HCT116 (cell line): ENCODE data around the gene RFTN2. TPM values are rescaled to one million over a fixed set of nuclear protein-coding genes. Genes with fewer than 3 reads are reported as not detected.

Experiments
- ATAC-seq: fragments of 200-7000 bp; cut with Tn5 transposase; 2 replicates; pipeline ENCODE4 v1.9.1; 2020; ENCODE audit warnings: mild to moderate bottlenecking, moderate library complexity
- BruUV-seq: library from RNA; stranded (reverse); fragments of 400-500 nt; replicated peaks from 2 replicates; lab custom pipeline; 2021; lab: Mats Ljungman, UMichigan
- CTCF ChIA-PET: fragments of 300-600 bp; sonication (Branson Sonifier 250); formaldehyde crosslinking; loops from one replicate; lab custom pipeline; 2021; ENCODE audit warnings: antibody characterized with exemption; lab: Charles Lee
- POLR2A ChIA-PET: fragments of 300-600, 350-600 bp; sonication (Branson Sonifier 250); formaldehyde crosslinking; loops from one replicate; lab custom pipeline; 2021; ENCODE audit warnings: antibody characterized with exemption; lab: Charles Lee
- RAD21 ChIA-PET, 2 experiments: fragments of 300-600 bp; sonication (Branson Sonifier 250); formaldehyde crosslinking; loops; one replicate each; lab custom pipeline; 2023; ENCODE audit warnings: low total read pairs in 2 of 2; ENCODE audit not compliant: uncharacterized antibody in 2 of 2, unreplicated experiment in 2 of 2, low non-redundant PET in 1 of 2; lab: Charles Lee
- DNase-seq: peaks from one replicate; pipeline ENCODE4 v3.0.0-alpha.2; 2010; ENCODE audit warnings: low read depth, low spot score
- H2AFZ ChIP-seq: fragments of 200-600 bp; shearing (Covaris generic), sonication (generic); 2 replicates; pipeline ENCODE4 v1.6.1; 2017; ENCODE audit warnings: low read depth, mixed run types, mixed read lengths, antibody characterized with exemption, low read length; ENCODE audit not compliant: poor library complexity, severe bottlenecking
- H3K27ac ChIP-seq: 2 replicates; pipeline ENCODE4 v1.5.1; 2012; ENCODE audit warnings: low read depth, low read length
- H3K27me3 ChIP-seq: fragments of 200-600 bp; sonication (generic); 2 replicates; pipeline ENCODE4 v1.6.1; 2016; ENCODE audit warnings: mixed run types, low read length, mixed read lengths; ENCODE audit not compliant: insufficient read depth
- H3K36me3 ChIP-seq, 2 experiments: fragments of 200-500 bp in 1 of 2; fragments of 200-600 bp in 1 of 2; sonication (Bioruptor generic) in 1 of 2; sonication (generic) in 1 of 2; 2 replicates each; pipeline versions ENCODE4 v1.5.1 to v1.6.1; 2014 to 2016; ENCODE audit warnings: low read length in 2 of 2, inconsistent platforms in 1 of 2, mixed read lengths in 1 of 2, mixed run types in 1 of 2; ENCODE audit not compliant: insufficient read depth in 2 of 2, control insufficient read depth in 1 of 2
- H3K4me1 ChIP-seq, 2 experiments: fragments of 200-600 bp in 1 of 2; sonication (generic) in 1 of 2; 2 replicates each; pipeline versions ENCODE4 v1.5.1 to v1.6.1; 2012 to 2017; ENCODE audit warnings: low read length in 2 of 2, inconsistent platforms in 1 of 2, mild to moderate bottlenecking in 1 of 2, mixed read lengths in 1 of 2, mixed run types in 1 of 2, moderate library complexity in 1 of 2; ENCODE audit not compliant: insufficient read depth in 2 of 2, control insufficient read depth in 1 of 2
- H3K4me2 ChIP-seq: fragments of 200-600 bp; sonication (generic); 2 replicates; pipeline ENCODE4 v1.6.1; 2017; ENCODE audit warnings: mixed run types, low read length, mixed read lengths
- H3K4me3 ChIP-seq, 2 experiments: fragments of 200-600 bp in 1 of 2; sonication (generic) in 1 of 2; replicated peaks in 1 of 2; 2 replicates each; pipeline ENCODE4 v1.5.1; 2011 to 2016; ENCODE audit warnings: low read length in 2 of 2, control low read depth in 1 of 2, low read depth in 1 of 2, mild to moderate bottlenecking in 1 of 2, mixed read lengths in 1 of 2, mixed run types in 1 of 2
- H3K79me2 ChIP-seq: fragments of 200-600 bp; sonication (generic); 2 replicates; pipeline ENCODE4 v1.6.1; 2017; ENCODE audit warnings: mild to moderate bottlenecking, mixed run types, low read length, moderate library complexity, mixed read lengths; ENCODE audit not compliant: insufficient read depth
- H3K9ac ChIP-seq: fragments of 200-600 bp; sonication (generic); 2 replicates; pipeline ENCODE4 v1.6.1; 2016; ENCODE audit warnings: low read length, mixed read lengths
- H3K9me2 ChIP-seq: fragments of 200-600 bp; sonication (generic), shearing (Covaris generic); 2 replicates; pipeline ENCODE4 v1.6.1; 2017; ENCODE audit warnings: mixed run types, mild to moderate bottlenecking, moderate library complexity; ENCODE audit not compliant: insufficient read depth
- H3K9me3 ChIP-seq, 2 experiments: fragments of 200-500 bp in 1 of 2; fragments of 200-600 bp in 1 of 2; sonication (Bioruptor generic) in 1 of 2; sonication (generic) in 1 of 2; 2 replicates each; pipeline ENCODE4 v1.6.1; 2014 to 2017; ENCODE audit warnings: low read length in 2 of 2, mixed read lengths in 2 of 2, inconsistent platforms in 1 of 2, low read depth in 1 of 2, mild to moderate bottlenecking in 1 of 2, mixed run types in 1 of 2, moderate library complexity in 1 of 2; ENCODE audit not compliant: control insufficient read depth in 1 of 2, insufficient read depth in 1 of 2
- H4K20me1 ChIP-seq: fragments of 200-600 bp; sonication (generic), shearing (Covaris generic); 2 replicates; pipeline ENCODE4 v1.6.1; 2017; ENCODE audit warnings: mixed run types, mild to moderate bottlenecking, moderate library complexity; ENCODE audit not compliant: insufficient read depth
- ATF3 ChIP-seq: IDR thresholded peaks from 2 replicates; pipeline ENCODE4 v1.6.1; 2012
- CEBPB ChIP-seq: IDR thresholded peaks from 2 replicates; pipeline ENCODE4 v1.6.1; 2012; ENCODE audit warnings: low read depth
- CTCF ChIP-seq, 3 experiments: fragments of 200-600 bp in 1 of 3; sonication (generic) in 1 of 3; IDR thresholded peaks in 2 of 3; conservative IDR thresholded peaks in 1 of 3; 2 replicates each; pipeline ENCODE4 v1.5.1; 2012 to 2017; ENCODE audit warnings: low read depth in 2 of 3, low read length in 2 of 3, antibody characterized with exemption in 1 of 3, borderline replicate concordance in 1 of 3, control low read depth in 1 of 3, mild to moderate bottlenecking in 1 of 3, mixed read lengths in 1 of 3, mixed run types in 1 of 3, moderate library complexity in 1 of 3; ENCODE audit not compliant: insufficient read depth in 1 of 3
- FOSL1 ChIP-seq: IDR thresholded peaks from 2 replicates; pipeline ENCODE4 v1.6.1; 2012; ENCODE audit warnings: low read depth
- JUND ChIP-seq: IDR thresholded peaks from 2 replicates; pipeline ENCODE4 v1.6.1; 2012
- POLR2AphosphoS5 ChIP-seq: IDR thresholded peaks from 2 replicates; pipeline ENCODE4 v1.6.1; 2011; ENCODE audit warnings: mild to moderate bottlenecking, low read depth, low read length, moderate library complexity
- SIN3A ChIP-seq: IDR thresholded peaks from 2 replicates; pipeline ENCODE4 v1.6.1; 2012; ENCODE audit warnings: low read depth
- SP1 ChIP-seq: IDR thresholded peaks from 2 replicates; pipeline ENCODE4 v1.6.1; 2012; ENCODE audit warnings: low read depth
- YY1 ChIP-seq: IDR thresholded peaks from 2 replicates; pipeline ENCODE4 v1.6.1; 2011; ENCODE audit warnings: low read length, low read depth, moderate library complexity, mild to moderate bottlenecking; ENCODE audit not compliant: insufficient replicate concordance; ENCODE audit errors: extremely low read depth
- ZFX ChIP-seq: fragments of 450-650 bp; IDR thresholded peaks from 2 replicates; pipeline ENCODE4 v1.6.1; 2017
- ZNF274 ChIP-seq: fragments of 200-500 bp; sonication (Bioruptor generic); IDR thresholded peaks from 2 replicates; pipeline ENCODE4 v1.6.1; 2014; ENCODE audit warnings: mild to moderate bottlenecking, low read depth, low read length, inconsistent platforms
- intact Hi-C: fragments of 100-400 bp; cut with micrococcal nuclease; formaldehyde crosslinking; loops from 2 replicates; pipeline ENCODE4 v1.10.0; 2022
- total RNA-seq: library from RNA; stranded (reverse); gene quantifications from one replicate; pipeline ENCODE4 v1.2.1, GENCODE V29; 2021; ENCODE audit not compliant: unreplicated experiment

The RFTN2 gene
- total RNA-seq, 1 experiment from 2014 or later = not detected

- no peak for DNase-seq
- no peak for TF ChIP-seq FOSL1
- no peak for TF ChIP-seq JUND
- TF ChIP-seq ZNF274 = no peak
- no peak for TF ChIP-seq SP1
- no peak for TF ChIP-seq ATF3
- TF ChIP-seq POLR2AphosphoS5 = no peak
- TF ChIP-seq CEBPB = no peak
- TF ChIP-seq SIN3A = no peak
- TF ChIP-seq, all 23 proteins: peak for 0
- intact Hi-C loops = no loop called here
- Histone ChIP-seq H2AFZ (no peak overlapping the region), H3K4me2 (no peak overlapping the region), H3K9me3 (no peaks in the 10 kb centered on the region), H3K36me3 (no peaks in the 10 kb centered on the region), H3K4me1 (no peaks in the 10 kb centered on the region), H3K79me2 (no peaks in the 10 kb centered on the region), H3K27me3 (no peaks in the 10 kb centered on the region; the same call in 1 of the 2 replicates), H3K4me3 (no peak overlapping the region), H3K9ac (no peak overlapping the region), H3K9me2 (no peaks in the 10 kb centered on the region), H3K27ac (no peak overlapping the region), H4K20me1 (no peaks in the 10 kb centered on the region)
- ATAC-seq = no peak
- RAD21 ChIA-PET = no interaction called here
- BruUV-seq = no TSS peak
- CTCF ChIA-PET = interaction anchor here (0.8 kb wide), 1 partner anchor 14 kb away, joined by 3 read pairs; no protein-coding TSS in a partner anchor
- POLR2A ChIA-PET = no interaction called here
Measured at GRCh38 chr2:197601726-197602125, 73.7 kb downstream of the RFTN2 start.

- Histone ChIP-seq H3K4me3 (no peak overlapping the region), H3K36me3 (no peaks in the 10 kb centered on the region), H4K20me1 (no peaks in the 10 kb centered on the region), H3K4me1 (no peaks in the 10 kb centered on the region), H3K27ac (no peak overlapping the region), H3K79me2 (no peaks in the 10 kb centered on the region), H3K9me3 (no peaks in the 10 kb centered on the region), H3K9me2 (no peaks in the 10 kb centered on the region), H3K4me2 (no peak overlapping the region), H3K9ac (no peak overlapping the region), H3K27me3 (no peaks in the 10 kb centered on the region; the same call in 1 of the 2 replicates), H2AFZ (no peak overlapping the region)
- TF ChIP-seq ATF3 = no peak
- no peak for TF ChIP-seq POLR2AphosphoS5
- TF ChIP-seq ZFX = no peak
- no peak for TF ChIP-seq CTCF (IDR thresholded peaks at IDR 0.05 in 2 of 3, conservative IDR thresholded peaks at IDR 0.05 in 1 of 3; ENCODE audit: borderline replicate concordance in 1 of 3, insufficient read depth in 1 of 3, low read depth in 2 of 3, low read length in 2 of 3)
- no peak for TF ChIP-seq ZNF274
- no peak for TF ChIP-seq YY1
- intact Hi-C loops = no loop called here
- DNase-seq (no peak), ATAC-seq (no peak)
- CTCF ChIA-PET = interaction anchor here (1.1 kb wide), 1 partner anchor 100 kb away, joined by 4 read pairs; the partner anchor contains the start of genes HSPD1 and HSPE1
- BruUV-seq = no TSS peak
- POLR2A ChIA-PET = no interaction called here
- RAD21 ChIA-PET = interaction anchor here in 1 of 2 experiments (0.7 kb wide), 1 partner anchor 101 kb away, joined by 3 read pairs; the partner anchor contains the start of genes HSPD1 and HSPE1
Measured at GRCh38 chr2:197600306-197600705, 75.1 kb downstream of the RFTN2 start.
